Spleen (tissue), 11 donors: ENCODE measurements around the gene CCDC197. TPM values are rescaled to one million over a fixed set of nuclear protein-coding genes. Genes with fewer than 3 reads are reported as not detected.

Experiments used
- DNase-seq: peaks from one replicate; pipeline ENCODE4 v3.0.0-alpha.2; 2020
- H3K27ac ChIP-seq, 8 donors: fragments of 200-600 bp; sonication (generic) in 7 of 8; 1 replicate in 4 of 8; 2 replicates in 4 of 8; pipeline versions ENCODE4 v1.5.0 to v1.8.0; 2016 to 2021; ENCODE audit warnings: inconsistent platforms in 4 of 8, mild to moderate bottlenecking in 4 of 8, moderate library complexity in 1 of 8
- H3K27me3 ChIP-seq, 7 donors: fragments of 200-600 bp; sonication (generic) in 6 of 7; replicated peaks in 1 of 7; 1 replicate in 4 of 7; 2 replicates in 3 of 7; pipeline versions ENCODE4 v1.5.0 to v1.8.0; 2016 to 2021; ENCODE audit warnings: inconsistent platforms in 3 of 7, mild to moderate bottlenecking in 1 of 7
- H3K36me3 ChIP-seq, 6 donors: fragments of 200-600 bp; sonication (generic) in 5 of 6; 1 replicate in 4 of 6; 2 replicates in 2 of 6; pipeline versions ENCODE4 v1.5.0 to v1.8.0; 2016 to 2021; ENCODE audit warnings: inconsistent platforms in 2 of 6
- H3K4me1 ChIP-seq, 6 donors: fragments of 200-600 bp; sonication (generic) in 5 of 6; 1 replicate in 3 of 6; 2 replicates in 3 of 6; pipeline versions ENCODE4 v1.5.0 to v1.8.0; 2016 to 2021; ENCODE audit warnings: inconsistent platforms in 3 of 6
- H3K4me3 ChIP-seq, 8 donors: fragments of 200-600 bp; sonication (generic) in 7 of 8; 1 replicate in 4 of 8; 2 replicates in 4 of 8; pipeline versions ENCODE4 v1.5.0 to v1.8.0; 2016 to 2021; ENCODE audit warnings: inconsistent platforms in 4 of 8, mild to moderate bottlenecking in 4 of 8, moderate library complexity in 2 of 8
- H3K9me3 ChIP-seq, 8 donors: fragments of 200-600 bp; sonication (generic) in 7 of 8; 1 replicate in 4 of 8; 2 replicates in 4 of 8; pipeline versions ENCODE4 v1.5.0 to v1.8.0; 2016 to 2021; ENCODE audit warnings: inconsistent platforms in 4 of 8
- POLR2A ChIP-seq, 3 donors: fragments of 450-650 bp; IDR thresholded peaks; one replicate each; pipeline ENCODE4 v1.5.1; 2017; ENCODE audit warnings: antibody characterized with exemption in 3 of 3, mild to moderate bottlenecking in 1 of 3
- POLR2AphosphoS5 ChIP-seq, 3 donors: sonication (generic); formaldehyde crosslinking; IDR thresholded peaks; one replicate each; pipeline ENCODE4 v1.5.1; 2017; ENCODE audit warnings: antibody characterized with exemption in 3 of 3
- WGBS, 5 donors: extraction: QIAGEN DNeasy Blood & Tissue Kit in 3 of 5; methylation state at CpG; one replicate each; pipeline versions ENCODE4 v1.1.5 to v1.1.7; 2013 to 2018; 5-methylcytosine and 5-hydroxymethylcytosine counted together
- intact Hi-C: fragments of 100-400 bp; cut with DNase I; formaldehyde crosslinking; loops from one replicate; pipeline ENCODE4 v1.15.0; 2023; ENCODE audit warnings: low total_unique reads
- polyA plus RNA-seq, 3 donors: library from polyadenylated mRNA; stranded (reverse); fragments of 200-250 nt; gene quantifications; one replicate each; pipeline ENCODE4 v1.2.1, GENCODE V29; 2013
- total RNA-seq, 7 donors: library from RNA; depleted of rRNA in 3 of 7; stranded (reverse); fragments of >200 nt in 3 of 7; fragmentation: NEBNext Ultra II Directional in 4 of 7; extraction: Animal tissue kit (Norgen Biotek cat#: 25700) in 4 of 7; gene quantifications; one replicate each; pipeline versions ENCODE4 v1.1.0 to v1.2.1, GENCODE V29; 2016 to 2021
- TF ChIP-seq, protein P1 (sequence below), 11 experiments: fragments of 200-600 bp in 7 of 11; fragments of 450-650 bp in 4 of 11; sonication (generic) in 4 of 11; IDR thresholded peaks in 8 of 11; conservative IDR thresholded peaks in 3 of 11; 1 replicate in 7 of 11; 2 replicates in 4 of 11; pipeline versions ENCODE4 v1.4.0 to v1.8.0; 2016 to 2021; ENCODE audit warnings: antibody characterized with exemption in 11 of 11, inconsistent platforms in 4 of 11, mild to moderate bottlenecking in 1 of 11
- donor health status: healthy with polysubstance abuse.
- donor health status: DM: no; HTN: no; CAD: no; lungs with moderate emphysema.
- donor health status: DM: no; HTN: no; CAD: no.
- donor health status: Bipolar disorder and iron deficiency.
- donor health status: healthy.
- donor health status: DM: no; HTN: no; CAD: no.
- donor health status: DM: yes; HTN: yes; CAD: no.

Gene CCDC197
- total and polyA plus RNA-seq, 10 donors, result not detected

DNA sequence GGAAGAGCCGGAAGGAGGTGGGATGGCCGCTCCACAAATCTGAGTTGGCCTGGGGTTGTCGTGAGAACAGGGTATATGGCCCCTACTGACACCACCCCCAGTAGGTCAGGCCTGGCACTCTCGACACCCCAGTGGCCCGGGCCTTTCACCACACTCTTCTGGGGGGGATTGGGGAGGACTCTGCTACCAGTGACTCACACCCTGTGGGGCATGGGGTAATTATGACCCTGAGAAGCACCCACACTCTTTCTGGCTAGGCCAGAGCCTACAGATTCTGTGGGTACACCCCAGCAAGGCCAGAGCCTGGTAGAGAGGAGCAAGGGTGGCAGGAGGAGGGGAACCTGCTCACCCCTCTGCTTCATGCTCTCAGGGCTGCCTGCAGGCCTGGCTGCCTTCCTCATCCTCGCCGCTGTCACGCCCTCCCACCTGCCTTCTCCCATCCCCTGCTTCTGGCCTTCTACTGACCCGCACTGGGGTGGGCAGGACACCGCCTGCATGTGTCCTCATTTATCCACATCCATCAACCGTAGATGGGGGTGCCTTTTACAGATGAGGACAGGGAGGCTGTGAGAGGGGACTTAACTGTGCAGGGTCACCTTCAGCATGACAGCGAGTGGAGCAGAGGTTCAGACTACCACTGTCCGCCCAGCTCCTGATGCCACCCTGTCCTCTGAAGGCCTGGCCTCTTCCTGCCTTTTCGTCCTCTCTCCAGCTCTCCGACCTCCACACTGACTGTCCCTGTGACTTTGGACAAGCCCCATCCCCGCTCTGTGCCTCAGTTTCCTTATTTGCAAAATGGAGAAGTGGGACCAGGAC is 39.1 kb upstream of the CCDC197 start:
- Histone ChIP-seq H3K36me3 (no peaks in the 10 kb centered on the region), H3K27me3 (no peaks in the 10 kb centered on the region), H3K27ac (peak overlapping the region in 5 of 8 donors; percentile 17 to 92 (median 84)), H3K9me3 (no peaks in the 10 kb centered on the region), H3K4me1 (peaks cover 64 to 100% (median 97%) of the 10 kb centered on the region in 6 donors), H3K4me3 (no peak overlapping the region)
- intact Hi-C loops, result no loop called here
- DNase-seq, result no peak
- TF ChIP-seq POLR2AphosphoS5 (IDR thresholded peaks at IDR 0.05), result no peak
- TF ChIP-seq, protein P1, sequence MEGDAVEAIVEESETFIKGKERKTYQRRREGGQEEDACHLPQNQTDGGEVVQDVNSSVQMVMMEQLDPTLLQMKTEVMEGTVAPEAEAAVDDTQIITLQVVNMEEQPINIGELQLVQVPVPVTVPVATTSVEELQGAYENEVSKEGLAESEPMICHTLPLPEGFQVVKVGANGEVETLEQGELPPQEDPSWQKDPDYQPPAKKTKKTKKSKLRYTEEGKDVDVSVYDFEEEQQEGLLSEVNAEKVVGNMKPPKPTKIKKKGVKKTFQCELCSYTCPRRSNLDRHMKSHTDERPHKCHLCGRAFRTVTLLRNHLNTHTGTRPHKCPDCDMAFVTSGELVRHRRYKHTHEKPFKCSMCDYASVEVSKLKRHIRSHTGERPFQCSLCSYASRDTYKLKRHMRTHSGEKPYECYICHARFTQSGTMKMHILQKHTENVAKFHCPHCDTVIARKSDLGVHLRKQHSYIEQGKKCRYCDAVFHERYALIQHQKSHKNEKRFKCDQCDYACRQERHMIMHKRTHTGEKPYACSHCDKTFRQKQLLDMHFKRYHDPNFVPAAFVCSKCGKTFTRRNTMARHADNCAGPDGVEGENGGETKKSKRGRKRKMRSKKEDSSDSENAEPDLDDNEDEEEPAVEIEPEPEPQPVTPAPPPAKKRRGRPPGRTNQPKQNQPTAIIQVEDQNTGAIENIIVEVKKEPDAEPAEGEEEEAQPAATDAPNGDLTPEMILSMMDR (IDR thresholded peaks at IDR 0.05 in 8 of 11, conservative IDR thresholded peaks at IDR 0.05 in 3 of 11), result no peak
- TF ChIP-seq POLR2A (IDR thresholded peaks at IDR 0.05), result no peak
- WGBS, 5 donors, result 92 to 96% (median 94%) methylated on average over 16 of the region's 16 CpGs

DNA sequence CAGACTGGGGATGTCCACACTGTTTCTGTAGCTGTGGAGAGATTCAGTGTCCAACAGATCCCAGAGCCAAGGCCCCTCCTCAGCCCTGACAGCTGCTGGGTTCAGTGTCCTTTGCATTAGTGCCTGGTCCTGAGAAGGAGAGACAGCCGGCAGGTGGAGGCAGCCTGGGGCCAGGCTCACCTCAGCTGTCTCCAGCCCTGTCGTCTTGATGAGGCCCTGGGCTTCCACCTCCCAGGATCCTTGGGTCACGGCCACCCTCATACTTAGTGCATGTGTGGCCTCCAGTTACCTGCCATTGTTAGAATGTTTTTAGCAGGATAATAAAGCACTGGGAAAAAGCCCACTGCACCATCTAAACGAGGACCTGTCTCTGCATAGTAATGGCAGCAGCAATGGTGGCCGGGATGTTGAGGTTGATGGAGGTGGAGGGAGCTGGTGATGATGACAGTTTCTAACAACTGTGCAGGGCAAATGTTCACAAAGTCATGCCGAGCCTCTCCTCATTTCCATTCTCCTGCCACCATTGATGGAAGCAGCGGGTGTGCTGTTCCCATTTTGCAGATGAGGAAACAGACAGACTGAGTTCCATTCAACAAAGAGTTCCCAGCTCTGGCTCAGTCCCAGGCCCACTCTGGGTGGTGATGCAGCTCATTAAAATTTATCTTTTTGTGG is 38.4 kb upstream of the CCDC197 start:
- H3K36me3 ChIP-seq, result no peaks in the 10 kb centered on the region
- peak overlapping the region in 1 of 8 donors; percentile 21 for H3K4me3 ChIP-seq
- H3K27me3 ChIP-seq, result no peaks in the 10 kb centered on the region
- H3K27ac ChIP-seq, result peak overlapping the region; percentile 48 to 92 (median 72)
- no peaks in the 10 kb centered on the region for H3K9me3 ChIP-seq
- TF ChIP-seq POLR2AphosphoS5 (IDR thresholded peaks at IDR 0.05) (no peak), POLR2A (IDR thresholded peaks at IDR 0.05) (no peak)
- TF ChIP-seq, protein P1 (IDR thresholded peaks at IDR 0.05 in 8 of 11, conservative IDR thresholded peaks at IDR 0.05 in 3 of 11), result no peak
- peaks cover 66 to 100% (median 99%) of the 10 kb centered on the region in 6 donors for H3K4me1 ChIP-seq
- no peak for DNase-seq
- 69 to 88% (median 82%) methylated on average over 6 to 7 of the region's 7 CpGs for WGBS, 5 donors
- intact Hi-C loops, result no loop called here

DNA sequence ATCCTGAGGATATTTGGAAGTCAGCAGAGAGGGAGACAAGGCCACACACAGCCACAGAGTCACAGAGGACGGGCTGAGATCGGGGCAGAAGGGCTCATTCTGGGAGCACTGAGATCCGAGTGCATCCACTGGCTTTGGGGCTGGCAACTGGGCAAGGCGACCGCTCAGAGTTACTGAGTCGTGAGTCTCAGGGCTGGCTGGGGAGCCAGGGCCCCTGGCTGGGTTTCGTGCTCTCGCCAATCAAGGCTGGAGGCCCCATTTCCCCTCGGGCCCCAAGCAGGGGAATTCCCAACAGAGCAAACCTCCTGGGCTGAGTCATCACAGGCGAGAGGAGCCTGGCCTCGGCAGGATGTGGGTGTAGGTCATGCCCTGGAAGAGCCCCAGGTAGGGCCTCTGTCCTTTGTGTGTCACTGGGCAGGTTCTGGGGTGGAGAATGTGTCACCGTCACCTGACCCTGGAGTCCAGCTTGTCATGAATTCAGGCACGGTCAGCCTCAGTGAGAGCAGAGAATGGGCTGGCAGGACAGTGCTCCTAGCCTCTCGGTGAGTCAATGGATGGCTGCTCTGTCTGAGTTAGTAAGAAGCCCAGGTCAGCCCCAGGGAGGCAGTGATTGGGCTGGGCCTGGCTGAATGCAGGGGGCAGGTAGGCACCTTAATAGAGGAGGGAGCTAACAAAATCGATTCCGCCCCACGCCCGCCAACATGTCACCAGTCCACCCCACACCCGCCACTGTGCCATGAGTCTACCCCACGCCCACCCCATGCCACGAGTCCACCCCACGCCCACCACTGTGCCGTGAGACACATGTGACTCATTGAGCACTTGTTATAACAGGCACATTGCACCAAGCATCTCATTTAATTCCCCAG is 37.6 kb upstream of the CCDC197 start:
- Histone ChIP-seq H3K9me3 (no peaks in the 10 kb centered on the region), H3K36me3 (no peaks in the 10 kb centered on the region), H3K4me1 (peaks cover 71 to 100% (median 99%) of the 10 kb centered on the region in 6 donors), H3K27me3 (no peaks in the 10 kb centered on the region), H3K4me3 (peak overlapping the region in 1 of 8 donors; percentile 21), H3K27ac (peak overlapping the region; percentile 48 to 92 (median 72))
- peak; percentile 94 for DNase-seq
- 39 to 47% (median 41%) methylated on average over 20 to 23 of the region's 23 CpGs for WGBS, 5 donors
- TF ChIP-seq, protein P1 (IDR thresholded peaks at IDR 0.05 in 8 of 11, conservative IDR thresholded peaks at IDR 0.05 in 3 of 11), result no peak
- TF ChIP-seq POLR2A (IDR thresholded peaks at IDR 0.05) (no peak), POLR2AphosphoS5 (IDR thresholded peaks at IDR 0.05) (peak; percentile 80 to 82 (median 80))
- intact Hi-C loops, result no loop called here
